PC-3 (cell line): Measurements from ENCODE around the gene NAV2. TPM values are rescaled to one million over a fixed set of nuclear protein-coding genes. Genes with fewer than 3 reads are reported as not detected.
A peak's percentile ranks its signal among the peaks of the same experiment; 100 is the strongest.

ENCODE experiments used
- ATAC-seq: fragments of 200-7000 bp; cut with Tn5 transposase; 2 replicates; pipeline ENCODE4 v1.9.1; 2020; ENCODE audit warnings: mild to moderate bottlenecking, moderate library complexity
- BruUV-seq: library from RNA; stranded (reverse); fragments of 400-500 nt; replicated peaks from 2 replicates; lab custom pipeline; 2021; lab: Mats Ljungman, UMichigan
- CTCF ChIA-PET: fragments of 300-600 bp; sonication (Branson Sonifier 250); formaldehyde crosslinking; loops from one replicate; lab custom pipeline; 2022; ENCODE audit warnings: antibody characterized with exemption; lab: Charles Lee
- POLR2A ChIA-PET: fragments of 300-600 bp; sonication (Branson Sonifier 250); formaldehyde crosslinking; loops from one replicate; lab custom pipeline; 2022; ENCODE audit warnings: antibody characterized with exemption; ENCODE audit not compliant: unreplicated experiment; lab: Charles Lee
- DNase-seq: peaks from one replicate; pipeline ENCODE4 v3.0.0-alpha.2; 2015
- H2AFZ ChIP-seq: fragments of 300-600 bp; sonication (generic); 2 replicates; pipeline ENCODE4 v1.6.0; 2016; ENCODE audit warnings: antibody characterized with exemption, low read length
- H3F3A ChIP-seq: fragments of 300-600 bp; sonication (generic); one replicate; pipeline ENCODE4 v1.6.0; 2017; ENCODE audit warnings: antibody characterized with exemption, low read length, control low read depth, mild to moderate bottlenecking; ENCODE audit not compliant: unreplicated experiment
- H3K27ac ChIP-seq: fragments of 300-600 bp; sonication (generic); 2 replicates; pipeline ENCODE4 v1.5.1; 2016; ENCODE audit warnings: mild to moderate bottlenecking, low read length
- H3K27me3 ChIP-seq: fragments of 300-600 bp; sonication (generic); 2 replicates; pipeline ENCODE4 v1.6.1; 2016; ENCODE audit warnings: low read length, mixed read lengths
- H3K36me3 ChIP-seq: fragments of 300-600 bp; sonication (generic); 2 replicates; pipeline ENCODE4 v1.6.1; 2016; ENCODE audit warnings: low read depth, mixed run types, low read length, mixed read lengths
- H3K4me1 ChIP-seq: fragments of 300-600 bp; sonication (generic); 2 replicates; pipeline ENCODE4 v1.5.1; 2016; ENCODE audit warnings: low read length; ENCODE audit not compliant: insufficient read depth
- H3K4me2 ChIP-seq: fragments of 300-600 bp; sonication (generic); 2 replicates; pipeline ENCODE4 v1.6.0; 2016; ENCODE audit warnings: low read length
- H3K4me3 ChIP-seq: fragments of 300-600 bp; sonication (generic); 2 replicates; pipeline ENCODE4 v1.5.1; 2016; ENCODE audit warnings: mild to moderate bottlenecking, low read length, mixed read lengths
- H3K79me2 ChIP-seq: fragments of 300-600 bp; sonication (generic); 2 replicates; pipeline ENCODE4 v1.6.1; 2017; ENCODE audit warnings: low read length, mixed read lengths
- H3K9ac ChIP-seq: fragments of 300-600 bp; sonication (generic); 2 replicates; pipeline ENCODE4 v1.6.0; 2016; ENCODE audit warnings: mild to moderate bottlenecking, low read length
- H3K9me2 ChIP-seq: fragments of 300-600 bp; sonication (generic); replicated peaks from 2 replicates; pipeline ENCODE4 v1.6.1; 2016; ENCODE audit warnings: mixed run types, low read length, mixed read lengths
- H3K9me3 ChIP-seq: fragments of 300-600 bp; sonication (generic); 2 replicates; pipeline ENCODE4 v1.6.1; 2016; ENCODE audit warnings: low read length, mixed read lengths
- H4K20me1 ChIP-seq: fragments of 300-600 bp; sonication (generic); 2 replicates; pipeline ENCODE4 v1.6.1; 2016; ENCODE audit warnings: low read length, mixed read lengths
- CTCF ChIP-seq: fragments of 300-600 bp; sonication (generic); conservative IDR thresholded peaks from 2 replicates; pipeline ENCODE4 v1.5.1; 2017; ENCODE audit warnings: antibody characterized with exemption, low read depth, mild to moderate bottlenecking, low read length
- EZH2 ChIP-seq: fragments of 300-600 bp; sonication (generic); IDR thresholded peaks from one replicate; pipeline ENCODE4 v1.6.1; 2017; ENCODE audit warnings: antibody characterized with exemption, mild to moderate bottlenecking, low read length; ENCODE audit not compliant: unreplicated experiment
- EZH2phosphoT487 ChIP-seq: fragments of 300-600 bp; sonication (generic); IDR thresholded peaks from 2 replicates; pipeline ENCODE4 v1.6.1; 2018; ENCODE audit warnings: mild to moderate bottlenecking, antibody characterized with exemption, low read length, borderline replicate concordance
- intact Hi-C: fragments of 100-400 bp; cut with micrococcal nuclease; formaldehyde crosslinking; loops from 2 replicates; pipeline ENCODE4 v1.9.0; 2023
- total RNA-seq: library from RNA; depleted of rRNA; stranded (reverse); fragments of >200 nt; gene quantifications from 2 replicates; pipeline ENCODE4 v1.2.3, GENCODE V29; 2014

The NAV2 gene
- total RNA-seq, 1 experiment from 2014 or later, result 10.4 TPM

- CTCF ChIA-PET, result no interaction called here
- no TSS peak for BruUV-seq
- no peak for TF ChIP-seq EZH2phosphoT487
- TF ChIP-seq CTCF, result no peak
- no peak for TF ChIP-seq EZH2
- H3K27ac ChIP-seq, result no peak overlapping the region
- no peaks in the 10 kb centered on the region for H3K36me3 ChIP-seq
- no peak overlapping the region for H3K4me2 ChIP-seq
- no peaks in the 10 kb centered on the region; the same call in 1 of the 2 replicates for H4K20me1 ChIP-seq
- H3F3A ChIP-seq, result no peaks in the 10 kb centered on the region
- H3K9ac ChIP-seq, result no peak overlapping the region
- H3K9me3 ChIP-seq, result no peaks in the 10 kb centered on the region
- ATAC-seq (no peak), DNase-seq (no peak)
- H3K9me2 ChIP-seq, result no peaks in the 10 kb centered on the region
- no peak overlapping the region for H2AFZ ChIP-seq
- intact Hi-C loops, result no loop called here
- H3K4me3 ChIP-seq, result no peak overlapping the region
- peaks cover 56% of the 10 kb centered on the region for H3K79me2 ChIP-seq
- POLR2A ChIA-PET, result no interaction called here
- H3K27me3 ChIP-seq, result no peaks in the 10 kb centered on the region
- peaks cover 44% of the 10 kb centered on the region for H3K4me1 ChIP-seq
Observed at GRCh38 chr11:19806251-19806650, 93.6 kb downstream of the NAV2 start.

GRCh38 chr11:19808076-19808911 lies 95.7 kb downstream of the NAV2 start:
- Histone ChIP-seq H3K4me2 (no peak overlapping the region), H4K20me1 (no peaks in the 10 kb centered on the region), H2AFZ (no peak overlapping the region), H3K9ac (no peak overlapping the region), H3K4me3 (no peak overlapping the region), H3K9me3 (no peaks in the 10 kb centered on the region), H3K27me3 (no peaks in the 10 kb centered on the region), H3K36me3 (no peaks in the 10 kb centered on the region), H3F3A (no peaks in the 10 kb centered on the region), H3K79me2 (peaks cover 59% of the 10 kb centered on the region), H3K4me1 (peaks cover 30% of the 10 kb centered on the region), H3K9me2 (no peaks in the 10 kb centered on the region), H3K27ac (no peak overlapping the region)
- intact Hi-C loops, result loop anchor here (1.0 to 2.0 kb wide), 3 partner anchors 66 to 251 kb away; no protein-coding TSS in a partner anchor
- POLR2A ChIA-PET, result no interaction called here
- no peak for ATAC-seq
- BruUV-seq, result no TSS peak
- peak; percentile 21 for DNase-seq
- CTCF ChIA-PET, result no interaction called here
- TF ChIP-seq EZH2phosphoT487 (no peak), CTCF (peak; percentile 56), EZH2 (no peak)

GRCh38 chr11:19810852-19811251 lies 98.2 kb downstream of the NAV2 start:
- Histone ChIP-seq H2AFZ (peak overlapping the region; percentile 8; the same call in 1 of the 2 replicates), H3K9ac (peak overlapping the region; percentile 39; the same call in 1 of the 2 replicates), H3F3A (no peaks in the 10 kb centered on the region), H3K27ac (peak overlapping the region; percentile 78), H3K9me2 (no peaks in the 10 kb centered on the region), H3K27me3 (no peaks in the 10 kb centered on the region), H3K4me3 (no peak overlapping the region), H4K20me1 (peaks cover 4% of the 10 kb centered on the region; the same call in 1 of the 2 replicates), H3K9me3 (no peaks in the 10 kb centered on the region), H3K79me2 (peaks cover 57% of the 10 kb centered on the region), H3K4me1 (peaks cover 20% of the 10 kb centered on the region), H3K36me3 (no peaks in the 10 kb centered on the region), H3K4me2 (peak overlapping the region; percentile 51)
- no TSS peak for BruUV-seq
- DNase-seq (peak; percentile 64), ATAC-seq (peak; percentile 71)
- POLR2A ChIA-PET, result no interaction called here
- intact Hi-C loops, result no loop called here
- CTCF ChIA-PET, result interaction anchor here (0.5 kb wide), 1 partner anchor 52 kb away, joined by 4 read pairs; no protein-coding TSS in a partner anchor
- no peak for TF ChIP-seq EZH2
- no peak for TF ChIP-seq CTCF
- TF ChIP-seq EZH2phosphoT487, result no peak
